Kidney epithelial cell (primary cell): Measurements from ENCODE around the gene SMPD4. TPM values are rescaled to one million over a fixed set of nuclear protein-coding genes. Genes with fewer than 3 reads are reported as not detected.
"Not testable (repeated sequence)": the region's sequence is repeated elsewhere in the genome, so short reads cannot be mapped to it uniquely, and the experiment has no call there.

Experiments used
- DNase-seq: peaks from one replicate; pipeline ENCODE4 v3.0.0-alpha.2; 2010; ENCODE audit warnings: low read depth
- H3K27me3 ChIP-seq: 2 replicates; pipeline ENCODE4 v1.6.0; 2011; ENCODE audit warnings: low read length; ENCODE audit not compliant: control insufficient read depth, insufficient read depth
- H3K36me3 ChIP-seq: 2 replicates; pipeline ENCODE4 v1.5.1; 2011; ENCODE audit warnings: low read length; ENCODE audit not compliant: control insufficient read depth, insufficient read depth
- H3K4me3 ChIP-seq: 2 replicates; pipeline ENCODE4 v1.5.1; 2011; ENCODE audit warnings: low read depth, mild to moderate bottlenecking, control low read depth, low read length
- CTCF ChIP-seq: IDR thresholded peaks from 2 replicates; pipeline ENCODE4 v1.5.1; 2011; ENCODE audit warnings: mild to moderate bottlenecking, moderate library complexity, low read length, control low read depth, inconsistent platforms; ENCODE audit not compliant: insufficient read depth, poor library complexity, severe bottlenecking
- total RNA-seq: library from RNA; depleted of rRNA; stranded (reverse); fragments of >200 nt; gene quantifications from 2 replicates; pipeline ENCODE4 v1.2.3, GENCODE V29; 2015

The SMPD4 gene
- total RNA-seq, 1 donor from 2014 or later, result 52.8 TPM

- Histone ChIP-seq H3K4me3 (no peak overlapping the region), H3K27me3 (no peaks in the 10 kb centered on the region), H3K36me3 (no peaks in the 10 kb centered on the region)
- no peak for DNase-seq
- no peak for TF ChIP-seq CTCF
Observed at GRCh38 chr2:130162968-130163367, 18.4 kb downstream of the SMPD4 start.

- not testable (repeated sequence) for H3K36me3 ChIP-seq
Observed at GRCh38 chr2:130162486-130162885, 18.9 kb downstream of the SMPD4 start.

GRCh38 chr2:130160838-130161705 lies 20.3 kb downstream of the SMPD4 start:
- TF ChIP-seq CTCF, result peak; percentile 41
- not testable (repeated sequence) for H3K4me3 ChIP-seq, H3K27me3 ChIP-seq, H3K36me3 ChIP-seq
- DNase-seq, result peak; percentile 23

More at GRCh38 chr2:130162486-130162885, 18.9 kb downstream of the SMPD4 start:
- H3K4me3 ChIP-seq, DNase-seq, H3K27me3 ChIP-seq: not testable (repeated sequence)

- Histone ChIP-seq H3K27me3 (no peaks in the 10 kb centered on the region), H3K4me3 (no peak overlapping the region), H3K36me3 (no peaks in the 10 kb centered on the region)
- no peak for DNase-seq
- TF ChIP-seq CTCF, result no peak
Observed at GRCh38 chr2:130160131-130160530, 21.3 kb downstream of the SMPD4 start.

GRCh38 chr2:130159376-130159775 lies 22.0 kb downstream of the SMPD4 start:
- H3K27me3 ChIP-seq, H3K4me3 ChIP-seq, H3K36me3 ChIP-seq, DNase-seq: not testable (repeated sequence)

- H3K4me3 ChIP-seq, result no peak overlapping the region
- H3K27me3 ChIP-seq, result no peaks in the 10 kb centered on the region
- TF ChIP-seq CTCF, result no peak
- no peaks in the 10 kb centered on the region for H3K36me3 ChIP-seq
- no peak for DNase-seq
Observed at GRCh38 chr2:130158631-130159030, 22.8 kb downstream of the SMPD4 start.

- not testable (repeated sequence) for DNase-seq, H3K36me3 ChIP-seq
Observed at GRCh38 chr2:130157825-130158514, 23.4 kb downstream of the SMPD4 start.

GRCh38 chr2:130157354-130157753 lies 24.0 kb downstream of the SMPD4 start:
- not testable (repeated sequence) for H3K4me3 ChIP-seq, H3K36me3 ChIP-seq, H3K27me3 ChIP-seq, DNase-seq

More at GRCh38 chr2:130157825-130158514, 23.4 kb downstream of the SMPD4 start:
- not testable (repeated sequence) for H3K4me3 ChIP-seq, H3K27me3 ChIP-seq
